SK-N-SH (cell line): ENCODE results near the gene ERC2.

Source experiments
- CHD2 ChIP-seq: fragments of 150-350 bp; IDR thresholded peaks from 2 replicates; pipeline ENCODE4 v1.6.1; 2018; ENCODE audit warnings: low read length; ENCODE audit not compliant: partially characterized antibody
- CTCF ChIP-seq: fragments of 200-600 bp; sonication (generic); IDR thresholded peaks from 2 replicates; pipeline ENCODE4 v1.6.1; 2017; ENCODE audit warnings: antibody characterized with exemption, mild to moderate bottlenecking, moderate library complexity
- EP300 ChIP-seq, 2 experiments: IDR thresholded peaks; 2 replicates each; pipeline versions ENCODE4 v1.4.0 to v1.6.1; 2012; ENCODE audit warnings: borderline replicate concordance in 1 of 2, low read depth in 1 of 2, low read length in 1 of 2
- EZH2phosphoT487 ChIP-seq: fragments of 200-600 bp; sonication (generic); IDR thresholded peaks from 2 replicates; pipeline ENCODE4 v1.6.1; 2017; ENCODE audit warnings: low read depth, mixed run types, mild to moderate bottlenecking, antibody characterized with exemption, moderate library complexity, borderline replicate concordance
- FOXJ3 ChIP-seq: sonication (generic); formaldehyde crosslinking; IDR thresholded peaks from 2 replicates; pipeline ENCODE4 v1.5.1; 2020; ENCODE audit warnings: mild to moderate bottlenecking, missing genetic modification reagents
- FOXM1 ChIP-seq: IDR thresholded peaks from 2 replicates; pipeline ENCODE4 v1.4.0; 2012; ENCODE audit warnings: low read depth, mild to moderate bottlenecking
- GABPA ChIP-seq: IDR thresholded peaks from 2 replicates; pipeline ENCODE4 v1.4.0; 2012; ENCODE audit warnings: low read depth, mild to moderate bottlenecking
- JUND ChIP-seq: IDR thresholded peaks from 2 replicates; pipeline ENCODE4 v1.4.0; 2012
- MEF2A ChIP-seq: IDR thresholded peaks from 2 replicates; pipeline ENCODE4 v1.4.0; 2012; ENCODE audit warnings: low read depth, borderline replicate concordance
- POLR2AphosphoS5 ChIP-seq: IDR thresholded peaks from 2 replicates; pipeline ENCODE4 v1.6.1; 2012; ENCODE audit warnings: low read depth, low read length
- RAD21 ChIP-seq: IDR thresholded peaks from 2 replicates; pipeline ENCODE4 v1.6.1; 2012; ENCODE audit warnings: mild to moderate bottlenecking, low read length
- REST ChIP-seq: IDR thresholded peaks from 2 replicates; pipeline ENCODE4 v1.6.1; 2012; ENCODE audit warnings: mild to moderate bottlenecking, low read depth, low read length, moderate library complexity
- TEAD4 ChIP-seq: IDR thresholded peaks from 2 replicates; pipeline ENCODE4 v1.4.0; 2012; ENCODE audit warnings: mild to moderate bottlenecking, borderline replicate concordance; ENCODE audit not compliant: insufficient read depth
- YY1 ChIP-seq: IDR thresholded peaks from 2 replicates; pipeline ENCODE4 v1.4.0; 2012; ENCODE audit warnings: low read depth, mild to moderate bottlenecking

GRCh38 chr3:56321892-56322291 is 146.4 kb downstream of the ERC2 start:
- TF ChIP-seq EP300 (IDR thresholded peaks at IDR 0.05; ENCODE audit: borderline replicate concordance in 1 of 2, low read depth in 1 of 2, low read length in 1 of 2) (no peak), CTCF (no peak), FOXM1 (no peak), FOXJ3 (CRISPR knock-in tag) (no peak), CHD2 (no peak), GABPA (no peak), POLR2AphosphoS5 (no peak), EZH2phosphoT487 (no peak), RAD21 (no peak), TEAD4 (no peak), MEF2A (no peak), YY1 (no peak), JUND (no peak), REST (no peak)
